Liver (tissue), 9 donors: ENCODE results near the gene PWWP2A. TPM values are rescaled to one million over a fixed set of nuclear protein-coding genes. Genes with fewer than 3 reads are reported as not detected.

Experiments used
- DNase-seq: peaks from one replicate; pipeline ENCODE4 v3.0.0-alpha.2; 2017; ENCODE audit warnings: low spot score
- H3K27ac ChIP-seq, 2 donors: one replicate each; pipeline ENCODE4 v1.7.0; 2013; ENCODE audit warnings: inconsistent platforms in 2 of 2, low read length in 2 of 2, control low read depth in 1 of 2, low read depth in 1 of 2, mild to moderate bottlenecking in 1 of 2
- H3K27me3 ChIP-seq, 4 donors: one replicate each; pipeline versions ENCODE4 v1.6.1 to v1.7.0; 2013; ENCODE audit warnings: low read length in 3 of 4, inconsistent platforms in 1 of 4, mild to moderate bottlenecking in 1 of 4, moderate library complexity in 1 of 4; ENCODE audit not compliant: control insufficient read depth in 4 of 4, insufficient read depth in 4 of 4
- H3K36me3 ChIP-seq, 4 donors: one replicate each; pipeline versions ENCODE4 v1.6.1 to v1.7.0; 2013; ENCODE audit warnings: low read length in 3 of 4, mild to moderate bottlenecking in 3 of 4, low read depth in 1 of 4, moderate library complexity in 1 of 4; ENCODE audit not compliant: control insufficient read depth in 4 of 4, insufficient read depth in 3 of 4
- H3K4me1 ChIP-seq, 4 donors: one replicate each; pipeline versions ENCODE4 v1.6.1 to v1.7.0; 2013; ENCODE audit warnings: low read length in 3 of 4, mild to moderate bottlenecking in 3 of 4, moderate library complexity in 1 of 4; ENCODE audit not compliant: control insufficient read depth in 4 of 4, insufficient read depth in 4 of 4
- H3K4me3 ChIP-seq, 3 donors: one replicate each; pipeline versions ENCODE4 v1.6.1 to v1.7.0; 2013; ENCODE audit warnings: low read length in 3 of 3, control low read depth in 1 of 3, low read depth in 1 of 3, mild to moderate bottlenecking in 1 of 3
- H3K9ac ChIP-seq, 2 donors: one replicate each; pipeline ENCODE4 v1.7.0; 2013; ENCODE audit warnings: low read length in 2 of 2, mild to moderate bottlenecking in 2 of 2, moderate library complexity in 2 of 2, control low read depth in 1 of 2, low read depth in 1 of 2
- H3K9me3 ChIP-seq, 4 donors: one replicate each; pipeline versions ENCODE4 v1.6.1 to v1.7.0; 2013; ENCODE audit warnings: low read length in 3 of 4; ENCODE audit not compliant: control insufficient read depth in 4 of 4
- FOXA1 ChIP-seq: IDR thresholded peaks from 2 replicates; pipeline ENCODE4 v1.6.1; 2016; ENCODE audit warnings: antibody characterized with exemption
- HNF4G ChIP-seq: IDR thresholded peaks from 2 replicates; pipeline ENCODE4 v1.6.1; 2016; ENCODE audit warnings: antibody characterized with exemption
- JUND ChIP-seq, 2 donors: IDR thresholded peaks; 2 replicates each; pipeline ENCODE4 v1.6.1; 2016; ENCODE audit warnings: antibody characterized with exemption in 2 of 2
- NR2F2 ChIP-seq: IDR thresholded peaks from 2 replicates; pipeline ENCODE4 v1.6.1; 2016; ENCODE audit warnings: antibody characterized with exemption
- RAD21 ChIP-seq, 2 donors: IDR thresholded peaks; 2 replicates each; pipeline ENCODE4 v1.6.1; 2016; ENCODE audit warnings: antibody characterized with exemption in 2 of 2, mild to moderate bottlenecking in 2 of 2
- RXRA ChIP-seq, 2 donors: IDR thresholded peaks; 2 replicates each; pipeline ENCODE4 v1.6.1; 2017 to 2018; ENCODE audit warnings: antibody characterized with exemption in 2 of 2, mild to moderate bottlenecking in 1 of 2
- SP1 ChIP-seq: IDR thresholded peaks from 2 replicates; pipeline ENCODE4 v1.6.1; 2018; ENCODE audit warnings: antibody characterized with exemption, mild to moderate bottlenecking
- TAF1 ChIP-seq: conservative IDR thresholded peaks from 2 replicates; pipeline ENCODE4 v1.6.1; 2016; ENCODE audit warnings: antibody characterized with exemption, mild to moderate bottlenecking
- YY1 ChIP-seq: IDR thresholded peaks from 2 replicates; pipeline ENCODE4 v1.6.1; 2016; ENCODE audit warnings: antibody characterized with exemption, mild to moderate bottlenecking
- WGBS: extraction: QIAGEN DNeasy Blood & Tissue Kit; methylation state at CpG from one replicate; pipeline ENCODE4 v1.1.7; 2013; 5-methylcytosine and 5-hydroxymethylcytosine counted together
- polyA plus RNA-seq, 2 donors: library from polyadenylated mRNA; stranded (reverse) in 1 of 2; unstranded in 1 of 2; fragments of 200-250 nt in 1 of 2; fragments of >200 nt in 1 of 2; fragmentation: Nextera tagmentation in 1 of 2; extraction: Ambion mirVana in 1 of 2; gene quantifications; one replicate each; pipeline versions ENCODE4 v1.2.1 to v1.2.3, GENCODE V29; 2013 to 2015
- total RNA-seq, 2 donors: library from RNA; depleted of rRNA; stranded (reverse); fragments of >200 nt; gene quantifications; one replicate each; pipeline ENCODE4 v1.2.3, GENCODE V29; 2014
- TF ChIP-seq, protein P1 (sequence below): IDR thresholded peaks from 2 replicates; pipeline ENCODE4 v1.6.1; 2016; ENCODE audit warnings: antibody characterized with exemption, mild to moderate bottlenecking
- TF ChIP-seq, protein P2 (sequence below): IDR thresholded peaks from 2 replicates; pipeline ENCODE4 v1.6.1; 2016; ENCODE audit warnings: antibody characterized with exemption
- TF ChIP-seq, protein P3 (sequence below): IDR thresholded peaks from 2 replicates; pipeline ENCODE4 v1.6.1; 2016; ENCODE audit warnings: antibody characterized with exemption
- TF ChIP-seq, protein P4 (sequence below): fragments of 150-350 bp; IDR thresholded peaks from 2 replicates; pipeline ENCODE4 v1.5.1; 2017; ENCODE audit warnings: improper control_type of control experiment, low read depth, low read length; ENCODE audit not compliant: missing input control
- TF ChIP-seq, protein P5 (sequence below): IDR thresholded peaks from 2 replicates; pipeline ENCODE4 v1.6.1; 2016; ENCODE audit warnings: antibody characterized with exemption
- donor health status: healthy.
- donor health status: healthy.
- donor health status: healthy.
- donor health status: healthy.
- donor health status: healthy.

PWWP2A gene
- total and polyA plus RNA-seq, 4 donors, result 4.8 to 14.6 (median 8.2) TPM

DNA sequence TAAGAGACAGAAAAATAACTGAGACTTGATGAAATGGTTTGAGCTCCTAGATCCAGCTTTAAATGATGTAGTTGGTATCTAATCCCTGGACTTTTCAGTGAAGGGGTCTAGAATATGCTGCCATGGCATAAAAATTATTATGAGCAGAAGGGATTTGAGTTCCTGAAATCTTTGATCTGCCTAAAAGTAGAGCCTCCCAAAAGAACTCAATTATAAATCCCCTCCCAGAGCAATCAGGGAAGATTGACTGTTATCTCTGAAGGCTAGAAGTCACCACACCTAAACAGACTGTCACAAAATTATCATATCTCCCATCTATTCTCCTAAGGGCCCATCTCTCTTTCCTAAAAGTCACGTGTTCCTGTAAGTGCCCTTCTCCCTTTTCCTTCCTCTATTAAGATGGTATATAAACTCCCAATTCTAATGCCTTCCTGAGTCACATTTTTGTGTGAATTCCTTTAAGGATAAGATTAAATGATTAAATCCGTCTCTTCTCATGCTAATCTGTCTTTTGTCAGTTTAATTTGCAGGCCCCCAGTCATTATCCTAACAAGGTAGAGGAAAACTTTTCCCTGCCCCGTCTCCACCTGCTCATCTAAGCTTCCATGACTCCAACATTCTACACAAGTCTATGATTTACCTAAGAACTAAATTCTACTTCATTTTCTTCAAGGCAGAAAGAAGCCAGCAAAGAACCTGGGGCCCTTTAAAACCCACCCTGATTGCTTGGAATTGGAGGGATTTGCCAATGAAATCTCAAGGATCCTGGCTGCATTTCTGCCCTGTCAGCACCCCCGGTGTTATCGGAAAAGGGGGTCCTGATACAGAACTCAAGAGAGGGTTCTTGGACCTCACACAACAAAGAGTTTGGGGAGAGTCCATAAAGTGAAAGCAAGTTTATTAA is 47.1 kb upstream of the PWWP2A start:
- H3K4me1 ChIP-seq, result no peaks in the 10 kb centered on the region
- peaks cover 0 to 8% (median 0%) of the 10 kb centered on the region in 4 donors for H3K27me3 ChIP-seq
- no peaks in the 10 kb centered on the region for H3K36me3 ChIP-seq
- TF ChIP-seq RAD21 (IDR thresholded peaks at IDR 0.05), result no peak
- no peak for DNase-seq
- H3K4me3 ChIP-seq, result no peak overlapping the region
- no peak overlapping the region for H3K9ac ChIP-seq
- H3K27ac ChIP-seq, result peak overlapping the region in 1 of 2 donors; percentile 54
- 63% methylated on average over 5 of the region's 5 CpGs for WGBS
- H3K9me3 ChIP-seq, result no peaks in the 10 kb centered on the region

DNA sequence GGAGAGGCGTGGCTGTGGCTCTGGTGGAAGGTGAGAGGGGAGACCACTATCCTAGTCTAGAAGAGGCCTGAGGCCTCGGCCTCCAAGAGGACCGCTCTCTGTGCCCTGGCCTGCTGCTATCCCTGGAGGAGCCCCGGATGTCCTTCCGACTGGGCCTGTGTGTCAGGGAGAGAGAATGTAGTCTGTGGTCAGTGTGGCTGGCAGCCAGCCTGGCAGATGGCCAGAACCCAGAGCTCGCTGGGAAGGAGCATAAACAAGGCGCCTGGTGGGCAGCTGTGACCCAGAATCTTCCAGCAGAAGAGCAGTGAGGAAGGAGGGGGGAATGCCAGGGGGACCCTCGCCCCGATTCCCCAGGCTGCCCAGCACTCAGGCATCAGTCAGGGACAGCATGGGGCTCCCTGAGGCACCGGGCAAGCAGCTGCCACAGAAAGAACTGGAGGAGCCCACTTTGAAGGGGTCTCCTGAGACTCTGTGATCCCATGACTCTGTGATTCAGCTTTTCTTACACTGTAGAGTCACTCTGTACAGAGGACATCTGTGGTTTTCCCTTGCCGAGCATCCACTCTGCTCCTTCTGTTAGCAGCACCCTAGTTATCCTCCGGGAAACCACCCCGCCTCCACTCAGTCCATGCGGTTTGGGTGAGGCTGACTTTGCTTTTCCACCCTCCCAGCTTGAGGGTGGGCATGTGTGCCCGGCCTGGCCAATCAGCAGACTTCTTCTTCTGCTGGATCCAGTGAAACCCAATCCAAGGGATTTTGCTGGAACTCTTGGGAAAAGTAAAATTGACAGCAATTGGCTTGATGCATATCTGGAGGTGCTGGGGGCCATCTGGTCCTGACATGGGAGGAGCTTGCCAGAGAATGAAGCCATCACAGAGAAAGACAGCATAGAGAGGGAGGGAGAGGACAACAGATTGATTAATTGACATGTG is 46.2 kb upstream of the PWWP2A start:
- Histone ChIP-seq H3K27ac (peak overlapping the region; percentile 54 to 56), H3K9me3 (no peaks in the 10 kb centered on the region), H3K36me3 (no peaks in the 10 kb centered on the region), H3K4me1 (no peaks in the 10 kb centered on the region), H3K27me3 (peaks cover 0 to 8% (median 0%) of the 10 kb centered on the region in 4 donors), H3K4me3 (no peak overlapping the region), H3K9ac (no peak overlapping the region)
- TF ChIP-seq NR2F2, result no peak
- TF ChIP-seq FOXA1, result no peak
- no peak for TF ChIP-seq RAD21 (IDR thresholded peaks at IDR 0.05)
- TF ChIP-seq, protein P1, sequence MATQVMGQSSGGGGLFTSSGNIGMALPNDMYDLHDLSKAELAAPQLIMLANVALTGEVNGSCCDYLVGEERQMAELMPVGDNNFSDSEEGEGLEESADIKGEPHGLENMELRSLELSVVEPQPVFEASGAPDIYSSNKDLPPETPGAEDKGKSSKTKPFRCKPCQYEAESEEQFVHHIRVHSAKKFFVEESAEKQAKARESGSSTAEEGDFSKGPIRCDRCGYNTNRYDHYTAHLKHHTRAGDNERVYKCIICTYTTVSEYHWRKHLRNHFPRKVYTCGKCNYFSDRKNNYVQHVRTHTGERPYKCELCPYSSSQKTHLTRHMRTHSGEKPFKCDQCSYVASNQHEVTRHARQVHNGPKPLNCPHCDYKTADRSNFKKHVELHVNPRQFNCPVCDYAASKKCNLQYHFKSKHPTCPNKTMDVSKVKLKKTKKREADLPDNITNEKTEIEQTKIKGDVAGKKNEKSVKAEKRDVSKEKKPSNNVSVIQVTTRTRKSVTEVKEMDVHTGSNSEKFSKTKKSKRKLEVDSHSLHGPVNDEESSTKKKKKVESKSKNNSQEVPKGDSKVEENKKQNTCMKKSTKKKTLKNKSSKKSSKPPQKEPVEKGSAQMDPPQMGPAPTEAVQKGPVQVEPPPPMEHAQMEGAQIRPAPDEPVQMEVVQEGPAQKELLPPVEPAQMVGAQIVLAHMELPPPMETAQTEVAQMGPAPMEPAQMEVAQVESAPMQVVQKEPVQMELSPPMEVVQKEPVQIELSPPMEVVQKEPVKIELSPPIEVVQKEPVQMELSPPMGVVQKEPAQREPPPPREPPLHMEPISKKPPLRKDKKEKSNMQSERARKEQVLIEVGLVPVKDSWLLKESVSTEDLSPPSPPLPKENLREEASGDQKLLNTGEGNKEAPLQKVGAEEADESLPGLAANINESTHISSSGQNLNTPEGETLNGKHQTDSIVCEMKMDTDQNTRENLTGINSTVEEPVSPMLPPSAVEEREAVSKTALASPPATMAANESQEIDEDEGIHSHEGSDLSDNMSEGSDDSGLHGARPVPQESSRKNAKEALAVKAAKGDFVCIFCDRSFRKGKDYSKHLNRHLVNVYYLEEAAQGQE, result no peak
- TF ChIP-seq JUND (IDR thresholded peaks at IDR 0.05), result no peak
- no peak for TF ChIP-seq HNF4G
- no peak for TF ChIP-seq TAF1
- TF ChIP-seq SP1, result no peak
- TF ChIP-seq RXRA (IDR thresholded peaks at IDR 0.05), result no peak
- TF ChIP-seq, protein P2, sequence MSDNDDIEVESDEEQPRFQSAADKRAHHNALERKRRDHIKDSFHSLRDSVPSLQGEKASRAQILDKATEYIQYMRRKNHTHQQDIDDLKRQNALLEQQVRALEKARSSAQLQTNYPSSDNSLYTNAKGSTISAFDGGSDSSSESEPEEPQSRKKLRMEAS, result no peak
- TF ChIP-seq, protein P3, sequence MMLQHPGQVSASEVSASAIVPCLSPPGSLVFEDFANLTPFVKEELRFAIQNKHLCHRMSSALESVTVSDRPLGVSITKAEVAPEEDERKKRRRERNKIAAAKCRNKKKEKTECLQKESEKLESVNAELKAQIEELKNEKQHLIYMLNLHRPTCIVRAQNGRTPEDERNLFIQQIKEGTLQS, result no peak
- TF ChIP-seq, protein P4, sequence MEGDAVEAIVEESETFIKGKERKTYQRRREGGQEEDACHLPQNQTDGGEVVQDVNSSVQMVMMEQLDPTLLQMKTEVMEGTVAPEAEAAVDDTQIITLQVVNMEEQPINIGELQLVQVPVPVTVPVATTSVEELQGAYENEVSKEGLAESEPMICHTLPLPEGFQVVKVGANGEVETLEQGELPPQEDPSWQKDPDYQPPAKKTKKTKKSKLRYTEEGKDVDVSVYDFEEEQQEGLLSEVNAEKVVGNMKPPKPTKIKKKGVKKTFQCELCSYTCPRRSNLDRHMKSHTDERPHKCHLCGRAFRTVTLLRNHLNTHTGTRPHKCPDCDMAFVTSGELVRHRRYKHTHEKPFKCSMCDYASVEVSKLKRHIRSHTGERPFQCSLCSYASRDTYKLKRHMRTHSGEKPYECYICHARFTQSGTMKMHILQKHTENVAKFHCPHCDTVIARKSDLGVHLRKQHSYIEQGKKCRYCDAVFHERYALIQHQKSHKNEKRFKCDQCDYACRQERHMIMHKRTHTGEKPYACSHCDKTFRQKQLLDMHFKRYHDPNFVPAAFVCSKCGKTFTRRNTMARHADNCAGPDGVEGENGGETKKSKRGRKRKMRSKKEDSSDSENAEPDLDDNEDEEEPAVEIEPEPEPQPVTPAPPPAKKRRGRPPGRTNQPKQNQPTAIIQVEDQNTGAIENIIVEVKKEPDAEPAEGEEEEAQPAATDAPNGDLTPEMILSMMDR, result no peak
- TF ChIP-seq, protein P5, sequence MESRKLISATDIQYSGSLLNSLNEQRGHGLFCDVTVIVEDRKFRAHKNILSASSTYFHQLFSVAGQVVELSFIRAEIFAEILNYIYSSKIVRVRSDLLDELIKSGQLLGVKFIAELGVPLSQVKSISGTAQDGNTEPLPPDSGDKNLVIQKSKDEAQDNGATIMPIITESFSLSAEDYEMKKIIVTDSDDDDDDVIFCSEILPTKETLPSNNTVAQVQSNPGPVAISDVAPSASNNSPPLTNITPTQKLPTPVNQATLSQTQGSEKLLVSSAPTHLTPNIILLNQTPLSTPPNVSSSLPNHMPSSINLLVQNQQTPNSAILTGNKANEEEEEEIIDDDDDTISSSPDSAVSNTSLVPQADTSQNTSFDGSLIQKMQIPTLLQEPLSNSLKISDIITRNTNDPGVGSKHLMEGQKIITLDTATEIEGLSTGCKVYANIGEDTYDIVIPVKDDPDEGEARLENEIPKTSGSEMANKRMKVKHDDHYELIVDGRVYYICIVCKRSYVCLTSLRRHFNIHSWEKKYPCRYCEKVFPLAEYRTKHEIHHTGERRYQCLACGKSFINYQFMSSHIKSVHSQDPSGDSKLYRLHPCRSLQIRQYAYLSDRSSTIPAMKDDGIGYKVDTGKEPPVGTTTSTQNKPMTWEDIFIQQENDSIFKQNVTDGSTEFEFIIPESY, result no peak
- TF ChIP-seq YY1, result no peak
- peak; percentile 41 for DNase-seq
- WGBS, result 35% methylated on average over 15 of the region's 15 CpGs
